Stimulated activated naive B cell treated with anti-CD40 and anti-IgM and Interleukin-4, amounts not matched to agents 10 μg/mL and 1 μg/mL and 100 μg/mL, for 72 hours (primary cell): ENCODE data around the gene FAM184A.
"Not testable (repeated sequence)": the region's sequence is repeated elsewhere in the genome, so short reads cannot be mapped to it uniquely, and the experiment has no call there.

Experiments used
- ATAC-seq, 2 donors: fragments of 150-1000 bp; cut with Tn5 transposase; replicated peaks; 2 replicates each; pipeline ENCODE4 v1.10.0; 2021; ENCODE audit warnings: moderate library complexity in 1 of 2
- DNase-seq: peaks from one replicate; pipeline ENCODE4 v3.0.0; 2021
- H3K27ac Mint-ChIP-seq: one replicate; pipeline ENCODE4 v1.8.0; 2022; ENCODE audit warnings: mild to moderate bottlenecking, mixed read lengths
- H3K27me3 Mint-ChIP-seq, 2 donors: one replicate each; pipeline ENCODE4 v1.8.0; 2022; ENCODE audit warnings: mixed read lengths in 2 of 2
- H3K36me3 Mint-ChIP-seq, 2 donors: one replicate each; pipeline ENCODE4 v1.8.0; 2022; ENCODE audit warnings: mixed read lengths in 2 of 2, mild to moderate bottlenecking in 1 of 2
- H3K4me1 Mint-ChIP-seq, 2 donors: one replicate each; pipeline ENCODE4 v1.8.0; 2022; ENCODE audit warnings: mixed read lengths in 2 of 2, mild to moderate bottlenecking in 1 of 2
- H3K4me3 Mint-ChIP-seq, 2 donors: one replicate each; pipeline ENCODE4 v1.8.0; 2022; ENCODE audit warnings: mild to moderate bottlenecking in 2 of 2, mixed read lengths in 2 of 2, moderate library complexity in 1 of 2
- H3K9me3 Mint-ChIP-seq, 2 donors: one replicate each; pipeline ENCODE4 v1.8.0; 2022; ENCODE audit warnings: mixed read lengths in 2 of 2, mild to moderate bottlenecking in 1 of 2

The FAM184A gene

DNA sequence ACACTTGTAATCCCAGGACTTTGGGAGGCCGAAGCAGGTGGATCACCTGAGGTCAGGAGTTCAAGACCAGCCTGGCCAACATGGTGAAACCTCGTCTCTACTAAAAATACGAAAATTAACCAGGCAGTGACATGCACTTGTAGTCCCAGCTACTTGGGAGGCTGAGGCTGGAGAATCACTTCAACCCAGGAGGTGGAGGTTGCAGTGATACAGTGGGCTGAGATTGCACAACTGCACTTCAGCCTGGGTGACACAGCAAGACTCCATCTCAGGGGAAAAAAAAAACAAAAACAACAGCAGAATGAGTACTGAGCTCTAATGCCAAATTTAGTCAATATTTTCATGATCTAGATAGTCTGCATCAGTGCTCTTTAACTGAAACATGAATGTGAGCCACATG, 81.0 kb downstream of the FAM184A start:
- H3K27me3 Mint-ChIP-seq, H3K4me3 Mint-ChIP-seq, ATAC-seq, H3K36me3 Mint-ChIP-seq, H3K4me1 Mint-ChIP-seq, H3K9me3 Mint-ChIP-seq, H3K27ac Mint-ChIP-seq, DNase-seq: not testable (repeated sequence)

DNA sequence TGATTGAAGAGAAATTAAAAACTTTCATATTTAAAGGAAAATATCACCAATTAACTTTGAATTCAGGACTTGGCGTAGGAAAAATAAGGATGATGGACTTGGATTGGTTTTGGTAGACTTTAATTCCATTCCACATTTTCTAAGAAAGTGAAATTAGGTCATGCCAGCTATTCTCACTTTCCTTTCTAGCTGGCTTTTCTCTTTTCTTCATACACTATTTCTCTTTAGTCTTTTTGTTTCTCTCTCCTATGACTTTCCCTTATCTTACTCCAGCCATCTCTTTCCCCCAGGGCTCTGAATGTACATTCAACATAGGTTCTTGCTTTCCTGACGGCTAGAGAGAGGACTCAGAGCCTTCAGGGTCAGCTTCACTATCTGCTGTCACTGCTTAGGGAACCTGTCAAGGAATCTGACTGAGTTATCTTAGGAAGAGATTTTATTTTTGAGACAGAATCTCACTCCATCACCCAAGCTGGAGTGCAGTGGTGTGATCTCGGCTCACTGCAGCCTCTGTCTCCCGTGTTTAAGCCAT, 82.1 kb downstream of the FAM184A start:
- H3K36me3 Mint-ChIP-seq: no peaks in the 10 kb centered on the region
- no peak for DNase-seq
- no peaks in the 10 kb centered on the region for H3K27me3 Mint-ChIP-seq
- no peak for ATAC-seq
- no peaks in the 10 kb centered on the region for H3K9me3 Mint-ChIP-seq
- no peaks in the 10 kb centered on the region for H3K4me1 Mint-ChIP-seq
- H3K27ac Mint-ChIP-seq: no peak overlapping the region
- no peak overlapping the region for H3K4me3 Mint-ChIP-seq

DNA sequence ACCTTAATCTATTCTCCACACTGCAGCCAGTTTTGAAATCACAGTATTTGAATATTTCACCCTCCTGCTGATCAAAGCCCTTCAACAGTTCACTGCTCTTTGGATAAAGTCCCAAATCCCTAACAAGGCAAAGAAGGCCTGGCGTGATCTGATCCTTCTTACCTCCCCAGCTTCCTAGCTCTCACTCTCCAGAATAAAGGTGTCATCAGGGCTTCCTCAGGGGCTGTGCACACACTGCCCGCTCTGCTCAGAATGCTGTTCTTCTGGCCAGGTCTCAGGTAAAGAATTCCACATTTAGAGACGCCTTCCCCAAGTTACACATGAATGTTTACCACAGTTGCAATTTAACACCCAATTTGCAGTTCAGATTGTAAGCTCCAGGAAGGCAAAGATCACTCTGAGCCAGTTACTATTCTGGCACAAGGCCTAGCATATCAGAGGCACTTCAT, 84.6 kb downstream of the FAM184A start:
- Mint-ChIP-seq H3K27me3 (no peaks in the 10 kb centered on the region), H3K4me3 (no peak overlapping the region), H3K27ac (no peak overlapping the region), H3K9me3 (no peaks in the 10 kb centered on the region), H3K36me3 (no peaks in the 10 kb centered on the region), H3K4me1 (no peaks in the 10 kb centered on the region)
- DNase-seq (no peak), ATAC-seq (no peak)

DNA sequence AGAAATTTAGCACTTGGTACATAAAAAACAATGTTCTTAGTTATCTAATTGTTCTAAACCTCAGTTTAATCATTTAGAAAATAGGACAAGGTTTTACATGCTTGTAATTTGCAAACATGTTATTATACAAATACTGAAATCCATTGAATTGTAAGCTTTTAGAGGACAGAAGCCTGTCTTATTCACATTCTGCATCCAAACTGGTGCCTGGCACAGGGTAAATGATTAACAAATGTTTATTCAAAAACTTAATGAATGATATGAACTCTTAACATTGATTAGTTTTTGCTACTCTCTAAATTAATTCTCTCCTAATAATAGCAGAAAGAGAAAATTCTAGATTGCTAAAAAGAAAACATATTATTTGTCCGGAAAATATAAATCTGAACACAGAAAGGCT, 85.1 kb downstream of the FAM184A start:
- no peak for ATAC-seq
- Mint-ChIP-seq H3K27ac (no peak overlapping the region), H3K36me3 (no peaks in the 10 kb centered on the region), H3K4me1 (no peaks in the 10 kb centered on the region), H3K9me3 (no peaks in the 10 kb centered on the region), H3K4me3 (no peak overlapping the region), H3K27me3 (no peaks in the 10 kb centered on the region)
- DNase-seq: no peak

DNA sequence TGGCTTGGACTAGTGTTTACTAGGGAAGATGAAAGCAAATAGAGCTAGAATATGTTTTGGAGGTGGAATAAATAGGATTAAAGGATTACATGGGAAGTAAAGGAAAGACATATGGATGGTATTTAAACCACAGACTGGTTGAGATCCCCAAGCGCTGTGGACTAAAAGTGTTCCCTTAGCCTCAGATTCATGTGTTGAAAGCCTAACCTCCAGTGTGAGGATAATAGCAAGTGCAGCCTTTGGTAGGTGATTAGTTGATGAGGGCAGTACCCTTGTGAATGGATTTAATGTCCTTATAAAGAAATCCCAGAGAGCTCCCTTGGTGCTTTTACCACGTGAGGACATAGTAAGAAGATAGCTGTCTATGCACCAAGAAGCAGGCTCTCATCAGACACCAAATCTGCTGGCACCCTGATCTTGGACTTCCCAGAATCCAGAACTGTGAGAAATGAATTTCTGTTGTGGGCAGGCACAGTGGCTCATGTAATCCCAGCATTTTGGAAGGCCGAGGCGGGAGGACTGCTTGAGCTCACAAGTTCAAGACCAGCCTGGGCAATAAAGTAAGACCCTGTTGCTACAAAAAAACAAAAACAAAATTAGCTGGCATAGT, 86.2 kb downstream of the FAM184A start:
- DNase-seq (no peak), ATAC-seq (no peak)
- no peak overlapping the region for H3K27ac Mint-ChIP-seq
- no peaks in the 10 kb centered on the region for H3K4me1 Mint-ChIP-seq
- H3K36me3 Mint-ChIP-seq: no peaks in the 10 kb centered on the region
- no peak overlapping the region for H3K4me3 Mint-ChIP-seq
- H3K9me3 Mint-ChIP-seq: no peaks in the 10 kb centered on the region
- H3K27me3 Mint-ChIP-seq: no peaks in the 10 kb centered on the region

DNA sequence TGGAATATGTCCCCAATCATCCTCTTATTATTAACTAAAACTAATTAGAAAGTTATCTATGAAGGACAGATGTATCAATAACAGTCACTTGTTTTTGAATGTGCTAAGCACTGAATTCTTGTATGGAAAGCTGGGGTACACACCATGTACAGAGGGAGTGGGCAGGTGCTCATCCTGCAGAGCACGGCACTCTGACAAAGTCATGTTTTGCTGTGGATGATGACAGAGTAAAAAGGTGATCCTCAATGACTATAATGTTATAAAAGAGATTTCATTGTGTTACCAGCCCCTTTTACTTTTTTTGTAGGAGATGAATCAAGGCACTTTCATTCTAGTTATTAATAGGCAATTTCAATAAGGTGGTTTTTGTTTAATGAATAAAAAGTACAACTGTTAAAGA, 92.2 kb downstream of the FAM184A start:
- no peak for ATAC-seq
- DNase-seq: no peak
- no peaks in the 10 kb centered on the region for H3K4me1 Mint-ChIP-seq
- no peak overlapping the region for H3K27ac Mint-ChIP-seq
- H3K4me3 Mint-ChIP-seq: no peak overlapping the region
- H3K27me3 Mint-ChIP-seq: no peaks in the 10 kb centered on the region
- no peaks in the 10 kb centered on the region for H3K9me3 Mint-ChIP-seq
- no peaks in the 10 kb centered on the region for H3K36me3 Mint-ChIP-seq

DNA sequence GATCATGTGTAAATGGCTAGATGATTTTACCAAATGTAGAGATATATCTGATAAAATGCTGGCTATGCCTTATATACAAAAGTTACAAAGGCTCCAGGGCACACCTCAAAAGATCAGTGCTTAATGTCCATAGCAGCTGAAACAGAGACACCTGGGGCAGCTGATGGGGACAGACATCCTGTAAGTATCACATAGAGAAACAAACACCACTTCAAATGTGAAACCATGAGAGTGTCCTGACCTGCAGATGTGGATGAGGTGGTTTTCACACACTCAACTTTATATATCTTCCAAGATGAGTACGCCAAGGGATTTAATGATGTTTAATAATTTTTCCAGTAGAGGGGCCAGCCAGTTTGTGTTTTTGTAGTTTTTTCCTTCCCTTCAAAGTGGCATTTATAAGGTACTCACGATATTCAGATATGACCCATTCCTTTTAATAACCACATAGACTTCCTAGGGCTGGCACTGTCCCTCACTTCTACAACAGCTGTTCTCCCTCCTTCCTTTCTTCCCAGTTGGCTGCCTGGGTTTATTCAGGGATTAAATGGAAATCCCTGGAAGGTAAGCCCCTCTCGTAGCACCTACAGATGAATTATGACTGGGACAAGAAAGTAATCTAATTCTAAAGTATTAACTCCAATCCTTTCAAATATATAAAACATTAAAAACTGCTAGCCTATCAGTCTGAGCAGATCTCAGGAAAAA, 93.2 kb downstream of the FAM184A start:
- H3K4me1 Mint-ChIP-seq: no peaks in the 10 kb centered on the region
- H3K27me3 Mint-ChIP-seq: no peaks in the 10 kb centered on the region

DNA sequence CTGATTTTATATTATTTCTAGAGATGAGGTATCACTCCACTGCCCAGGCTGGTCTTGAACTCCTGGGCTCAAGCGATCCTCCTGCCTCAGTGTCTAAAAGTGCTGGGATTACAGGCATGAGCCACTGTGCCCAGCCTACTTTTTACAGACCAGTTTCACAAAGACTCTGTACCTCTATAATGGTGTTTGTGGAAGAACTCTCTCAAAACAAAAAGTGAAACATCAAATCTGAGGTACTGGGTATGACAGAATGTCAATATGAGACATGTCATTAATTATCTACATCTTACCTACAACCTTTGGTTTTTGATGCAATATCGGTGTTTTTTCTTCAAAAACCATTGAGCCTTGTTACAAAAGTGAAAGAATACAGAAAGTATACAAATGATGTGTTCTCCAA, 94.1 kb downstream of the FAM184A start:
- Mint-ChIP-seq H3K36me3 (no peaks in the 10 kb centered on the region), H3K4me3 (no peak overlapping the region), H3K9me3 (no peaks in the 10 kb centered on the region), H3K27me3 (no peaks in the 10 kb centered on the region), H3K27ac (no peak overlapping the region), H3K4me1 (no peaks in the 10 kb centered on the region)
- DNase-seq: no peak
- no peak for ATAC-seq

More for the DNA sequence above, 93.2 kb downstream of the FAM184A start:
- Mint-ChIP-seq H3K4me3 (no peak overlapping the region), H3K36me3 (no peaks in the 10 kb centered on the region), H3K27ac (no peak overlapping the region), H3K9me3 (no peaks in the 10 kb centered on the region)
- DNase-seq (no peak), ATAC-seq (no peak)

DNA sequence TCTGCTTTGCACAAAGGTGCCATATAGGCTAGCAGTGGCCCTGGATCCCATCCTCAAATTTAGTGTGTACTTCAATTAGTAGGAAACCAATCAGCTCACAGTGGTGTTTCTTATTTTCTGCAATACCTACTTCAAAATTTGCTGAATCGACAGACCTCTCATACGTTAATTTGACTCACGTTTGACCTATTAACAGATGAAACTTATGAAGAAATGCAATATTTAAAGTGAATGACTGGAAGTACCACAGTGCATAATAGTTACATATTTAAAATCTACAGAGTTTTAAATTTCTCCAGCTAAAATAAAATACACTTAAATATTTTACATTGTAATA, 95.9 kb downstream of the FAM184A start:
- H3K9me3 Mint-ChIP-seq: no peaks in the 10 kb centered on the region
- no peaks in the 10 kb centered on the region for H3K4me1 Mint-ChIP-seq
- no peak overlapping the region for H3K27ac Mint-ChIP-seq

DNA sequence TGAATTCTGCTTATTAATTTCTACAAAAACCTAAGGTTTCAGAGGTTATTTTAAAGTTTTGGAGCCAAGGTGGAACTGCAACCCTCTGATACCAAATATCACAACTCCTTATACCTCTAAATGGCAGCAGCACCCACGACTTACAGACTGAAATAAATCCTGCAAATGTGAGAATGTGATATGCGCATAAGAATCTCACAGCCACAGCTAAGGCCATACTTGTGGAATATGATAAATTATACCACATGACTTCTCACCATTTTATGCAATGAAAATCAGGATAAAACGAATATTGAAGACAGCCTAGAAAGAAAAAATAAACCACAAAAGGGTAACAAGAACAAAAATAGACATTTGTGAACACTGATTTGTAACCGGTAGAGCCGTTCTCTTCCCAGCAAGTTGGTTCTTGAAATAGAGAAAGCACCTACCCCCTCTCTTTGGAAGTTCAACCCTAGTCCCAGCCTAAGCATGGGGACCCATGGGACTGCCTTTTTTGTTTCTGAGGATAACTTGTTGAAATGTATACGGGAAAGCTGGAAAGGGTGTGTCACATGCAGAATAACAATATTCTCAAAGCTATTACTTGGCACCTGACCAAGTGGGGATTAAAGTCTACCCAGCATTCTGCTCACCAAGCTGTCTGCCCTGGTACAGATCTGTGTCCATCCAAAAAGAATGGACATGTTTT, 96.4 kb downstream of the FAM184A start:
- Mint-ChIP-seq H3K36me3 (no peaks in the 10 kb centered on the region), H3K4me3 (no peak overlapping the region), H3K27ac (no peak overlapping the region), H3K27me3 (no peaks in the 10 kb centered on the region), H3K4me1 (no peaks in the 10 kb centered on the region), H3K9me3 (no peaks in the 10 kb centered on the region)
- no peak for DNase-seq
- ATAC-seq: no peak

More for the DNA sequence above, 95.9 kb downstream of the FAM184A start:
- Mint-ChIP-seq H3K4me3 (no peak overlapping the region), H3K36me3 (no peaks in the 10 kb centered on the region), H3K27me3 (no peaks in the 10 kb centered on the region)
- DNase-seq (no peak), ATAC-seq (no peak)

DNA sequence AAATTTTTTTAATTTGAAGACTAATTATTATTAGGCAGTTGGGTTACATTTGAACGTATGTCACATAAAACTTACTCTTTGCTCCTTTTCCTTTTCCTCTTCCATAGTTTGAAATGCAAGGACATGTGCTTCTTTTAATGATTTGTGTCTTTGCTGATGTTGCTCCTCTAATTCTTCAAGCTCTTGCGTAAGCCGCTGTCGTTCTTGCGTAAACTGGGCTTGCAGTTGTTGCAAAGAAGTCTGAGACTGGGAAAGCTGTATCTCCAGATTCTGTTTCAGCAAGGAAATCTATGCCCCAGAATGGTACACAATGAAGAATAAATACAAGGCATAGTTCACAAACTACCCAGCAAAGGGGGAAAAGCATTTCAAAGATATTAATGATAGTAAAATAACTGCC, 98.4 kb downstream of the FAM184A start:
- ATAC-seq (no peak), DNase-seq (no peak)
- H3K27me3 Mint-ChIP-seq: no peaks in the 10 kb centered on the region
- no peaks in the 10 kb centered on the region for H3K36me3 Mint-ChIP-seq
- H3K4me3 Mint-ChIP-seq: no peak overlapping the region
- H3K4me1 Mint-ChIP-seq: no peaks in the 10 kb centered on the region
- no peaks in the 10 kb centered on the region for H3K9me3 Mint-ChIP-seq
- no peak overlapping the region for H3K27ac Mint-ChIP-seq

DNA sequence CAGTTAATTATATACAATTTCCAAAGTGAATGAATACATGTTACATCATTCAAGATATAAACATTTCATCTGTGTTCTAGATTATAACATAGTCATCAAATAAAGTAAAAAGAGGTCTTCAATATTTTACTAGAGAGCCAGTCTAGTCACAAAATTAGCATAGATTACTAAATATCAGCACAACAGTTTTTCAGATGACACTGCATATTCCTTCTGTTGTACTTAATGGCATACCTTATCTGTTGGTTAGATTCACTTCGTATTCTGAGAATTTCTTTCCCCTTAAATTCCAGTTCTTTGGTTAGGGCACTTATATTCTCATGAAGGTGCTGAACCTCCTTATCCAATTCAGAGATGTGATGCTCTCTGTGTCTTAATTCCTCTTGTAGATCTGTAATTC, 103.7 kb downstream of the FAM184A start:
- DNase-seq (no peak), ATAC-seq (no peak)
- Mint-ChIP-seq H3K36me3 (no peaks in the 10 kb centered on the region), H3K27me3 (no peaks in the 10 kb centered on the region), H3K4me3 (no peak overlapping the region), H3K4me1 (no peaks in the 10 kb centered on the region), H3K9me3 (no peaks in the 10 kb centered on the region), H3K27ac (no peak overlapping the region)

DNA sequence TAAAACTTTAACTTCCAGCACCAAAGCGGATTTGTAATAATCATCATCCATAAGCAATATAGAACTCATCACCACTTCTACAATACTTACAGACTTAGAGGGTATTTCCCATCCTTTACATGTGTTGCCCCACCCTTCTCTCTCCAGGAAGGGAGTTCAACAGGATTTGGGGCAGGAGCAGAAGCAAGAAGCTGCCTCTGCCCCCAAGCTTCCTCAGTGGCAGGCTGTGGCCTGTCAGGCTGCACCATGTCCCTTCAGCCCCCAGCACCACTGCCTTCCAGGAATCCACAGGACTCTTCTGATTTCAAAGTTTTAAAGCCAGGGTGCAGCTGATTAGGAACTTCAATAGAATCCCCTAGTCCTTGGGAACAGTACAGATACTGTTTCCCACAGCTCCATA, 106.8 kb downstream of the FAM184A start:
- H3K27me3 Mint-ChIP-seq: no peaks in the 10 kb centered on the region
- no peaks in the 10 kb centered on the region for H3K4me1 Mint-ChIP-seq
- H3K27ac Mint-ChIP-seq: no peak overlapping the region
- no peaks in the 10 kb centered on the region for H3K36me3 Mint-ChIP-seq
- no peak for DNase-seq
- ATAC-seq: no peak
- H3K9me3 Mint-ChIP-seq: no peaks in the 10 kb centered on the region
- no peak overlapping the region for H3K4me3 Mint-ChIP-seq

DNA sequence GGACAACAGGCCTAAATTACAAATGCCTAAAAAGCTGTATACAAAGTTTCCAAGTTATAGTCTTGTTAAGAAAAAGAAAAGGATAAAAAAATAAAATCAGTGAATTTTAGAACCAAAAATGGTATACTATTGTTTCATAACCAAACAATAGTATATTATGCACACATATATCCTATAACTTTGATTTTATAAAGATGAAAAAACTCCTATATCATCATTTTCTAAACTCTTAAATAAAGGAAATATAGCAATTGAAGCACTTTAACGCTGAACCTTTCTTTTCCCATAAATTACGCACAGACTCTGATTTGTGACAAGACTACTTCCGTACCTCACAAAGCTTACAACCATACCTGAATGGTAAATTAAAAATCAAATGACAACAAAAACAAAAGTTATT, 107.6 kb downstream of the FAM184A start:
- Mint-ChIP-seq H3K4me1 (no peaks in the 10 kb centered on the region), H3K9me3 (no peaks in the 10 kb centered on the region), H3K4me3 (no peak overlapping the region), H3K27ac (no peak overlapping the region), H3K36me3 (no peaks in the 10 kb centered on the region), H3K27me3 (no peaks in the 10 kb centered on the region)
- no peak for DNase-seq
- no peak for ATAC-seq

DNA sequence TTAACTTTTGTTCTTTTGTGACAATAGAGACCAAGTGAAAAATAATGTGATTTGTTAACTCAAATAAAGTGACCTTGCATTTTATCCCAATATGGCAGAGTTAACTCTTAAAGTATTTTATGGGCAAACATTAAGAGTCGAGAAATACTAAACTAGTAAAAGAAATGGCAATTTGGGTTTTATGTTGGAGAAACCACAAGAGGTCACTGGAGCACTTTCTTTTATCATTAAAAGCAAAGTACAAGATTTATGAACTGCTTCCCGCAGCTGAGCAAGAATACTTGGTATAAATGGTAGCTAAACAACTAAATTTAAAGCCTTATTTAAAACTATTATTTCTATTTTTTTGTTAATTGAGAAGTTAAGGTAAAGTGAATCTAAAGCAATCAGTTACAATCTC, 110.0 kb downstream of the FAM184A start:
- H3K4me1 Mint-ChIP-seq: no peaks in the 10 kb centered on the region
- DNase-seq: no peak
- H3K27ac Mint-ChIP-seq: no peak overlapping the region
- no peaks in the 10 kb centered on the region for H3K36me3 Mint-ChIP-seq
- H3K9me3 Mint-ChIP-seq: no peaks in the 10 kb centered on the region
- no peak overlapping the region for H3K4me3 Mint-ChIP-seq
- no peaks in the 10 kb centered on the region for H3K27me3 Mint-ChIP-seq
- no peak for ATAC-seq
